Measurements from ENCODE around the gene COPA.
"Not testable (repeated sequence)": the region's sequence is repeated elsewhere in the genome, so short reads cannot be mapped to it uniquely, and the experiment has no call there.

The COPA gene

GRCh38 chr1:160342953-160343869, at the start of gene COPA, which contains the start of gene NCSTN:
Gene COPA (minus strand): TSS chr1:160343250. CDS start chr1:160343170, 80 bp downstream.
Gene NCSTN (plus strand): TSS chr1:160343383. CDS start chr1:160343397, 14 bp downstream.
- DNase-seq = peak; percentile 96

- not testable (repeated sequence) for DNase-seq
Observed at GRCh38 chr1:160388406-160388805, 45.4 kb upstream of the COPA start.

GRCh38 chr1:160384812-160385211, 41.8 kb upstream of the COPA start:
- not testable (repeated sequence) for DNase-seq

- DNase-seq = no peak
Observed at GRCh38 chr1:160377585-160378206, 34.6 kb upstream of the COPA start.

GRCh38 chr1:160376525-160377131, 33.6 kb upstream of the COPA start:
- DNase-seq = peak; percentile 63

GRCh38 chr1:160375788-160376524, 32.9 kb upstream of the COPA start:
- DNase-seq = peak; percentile 37

- no peak for DNase-seq
Observed at GRCh38 chr1:160374306-160375110, 31.5 kb upstream of the COPA start.

GRCh38 chr1:160373696-160374095, 30.6 kb upstream of the COPA start:
- no peak for DNase-seq

GRCh38 chr1:160371756-160372155, 28.7 kb upstream of the COPA start:
- no peak for DNase-seq

- DNase-seq = no peak
Observed at GRCh38 chr1:160371346-160371631, 28.2 kb upstream of the COPA start.

GRCh38 chr1:160370561-160371345, 27.7 kb upstream of the COPA start:
- no peak for DNase-seq

- no peak for DNase-seq
Observed at GRCh38 chr1:160369087-160369486, 26.0 kb upstream of the COPA start.

GRCh38 chr1:160367934-160368923, 25.2 kb upstream of the COPA start:
- DNase-seq = no peak

- DNase-seq = no peak
Observed at GRCh38 chr1:160367516-160367900, 24.5 kb upstream of the COPA start.

GRCh38 chr1:160366731-160367515, 23.9 kb upstream of the COPA start, which contains the start of gene NHLH1:
Gene NHLH1 (plus strand): TSS chr1:160367071. CDS start chr1:160370732, 3,661 bp downstream.
- no peak for DNase-seq

GRCh38 chr1:160365325-160365724, 22.3 kb upstream of the COPA start:
- DNase-seq = no peak

GRCh38 chr1:160363951-160364735, 21.1 kb upstream of the COPA start:
- DNase-seq = no peak

- DNase-seq = no peak
Observed at GRCh38 chr1:160363010-160363409, 20.0 kb upstream of the COPA start.

Data from activated CD4-positive, alpha-beta T cell treated with anti-CD3 and anti-CD28 coated beads, Interleukin-2, amount 50 U/mL, for 16 hours (primary cell).